HEK293 (cell line): ENCODE data around the gene PSMC1.

Experiments
- CTCF ChIA-PET: fragments of 350-600 bp; formaldehyde crosslinking; extraction: SDS; loops from one replicate; lab custom pipeline; 2021; ENCODE audit warnings: antibody characterized with exemption; lab: Yijun Ruan, JAX
- POLR2A ChIA-PET: fragments of 300-600 bp; formaldehyde crosslinking; extraction: SDS; loops from one replicate; lab custom pipeline; 2020; ENCODE audit warnings: antibody characterized with exemption, inconsistent platforms; lab: Yijun Ruan, JAX
- H3K27ac ChIP-seq: fragments of 200-500 bp; sonication (Bioruptor generic); 2 replicates; pipeline ENCODE4 v1.5.1; 2014; ENCODE audit warnings: low read depth, low read length, control low read depth, inconsistent platforms; ENCODE audit errors: extremely low read depth
- H3K36me3 ChIP-seq, 2 experiments: fragments of 200-500 bp in 1 of 2; sonication (Bioruptor generic) in 1 of 2; 1 replicate in 1 of 2; 2 replicates in 1 of 2; pipeline ENCODE4 v1.5.1; 2014 to 2017; ENCODE audit warnings: inconsistent platforms in 2 of 2, low read length in 2 of 2; ENCODE audit not compliant: control insufficient read depth in 2 of 2, insufficient read depth in 1 of 2
- H3K4me1 ChIP-seq: fragments of 200-500 bp; sonication (Bioruptor generic); 2 replicates; pipeline ENCODE4 v1.5.1; 2014; ENCODE audit warnings: mild to moderate bottlenecking, low read length, inconsistent platforms; ENCODE audit not compliant: control insufficient read depth, insufficient read depth
- H3K4me3 ChIP-seq: 2 replicates; pipeline ENCODE4 v1.5.1; 2011; ENCODE audit warnings: low read depth, mild to moderate bottlenecking, control low read depth, low read length, moderate library complexity
- H3K9me3 ChIP-seq: fragments of 200-500 bp; sonication (Bioruptor generic); 2 replicates; pipeline ENCODE4 v1.5.1; 2014; ENCODE audit warnings: low read depth, low read length, inconsistent platforms; ENCODE audit not compliant: control insufficient read depth, insufficient read depth
- HOXC10 ChIP-seq: sonication (generic); formaldehyde crosslinking; IDR thresholded peaks from 2 replicates; pipeline ENCODE4 v1.8.1; 2023; ENCODE audit warnings: mild to moderate bottlenecking, missing genetic modification reagents
- MEIS1 ChIP-seq: sonication (generic); formaldehyde crosslinking; IDR thresholded peaks from 2 replicates; pipeline ENCODE4 v1.8.1; 2022; ENCODE audit warnings: missing genetic modification reagents, mild to moderate bottlenecking, borderline replicate concordance
- SALL2 ChIP-seq: fragments of 450-650 bp; formaldehyde crosslinking; IDR thresholded peaks from 2 replicates; pipeline ENCODE4 v1.5.0; 2017; ENCODE audit warnings: missing biosample characterization, mild to moderate bottlenecking, missing genetic modification characterization, borderline replicate concordance
- YY2 ChIP-seq: fragments of 450-650 bp; formaldehyde crosslinking; IDR thresholded peaks from 2 replicates; pipeline ENCODE4 v1.5.1; 2016; ENCODE audit warnings: missing biosample characterization, missing genetic modification characterization
- ZBTB21 ChIP-seq: fragments of 450-650 bp; formaldehyde crosslinking; IDR thresholded peaks from 2 replicates; pipeline ENCODE4 v1.5.1; 2017; ENCODE audit warnings: missing biosample characterization, missing genetic modification characterization
- ZFP37 ChIP-seq: fragments of 450-650 bp; formaldehyde crosslinking; IDR thresholded peaks from 2 replicates; pipeline ENCODE4 v1.5.1; 2016; ENCODE audit warnings: missing biosample characterization, missing genetic modification characterization
- ZNF146 ChIP-seq: fragments of 450-650 bp; formaldehyde crosslinking; IDR thresholded peaks from 2 replicates; pipeline ENCODE4 v1.5.1; 2016; ENCODE audit warnings: missing biosample characterization, missing genetic modification characterization
- ZNF155 ChIP-seq: fragments of 450-650 bp; formaldehyde crosslinking; IDR thresholded peaks from 2 replicates; pipeline ENCODE4 v1.5.1; 2016; ENCODE audit warnings: missing biosample characterization, missing genetic modification characterization
- ZNF169 ChIP-seq: fragments of 450-650 bp; formaldehyde crosslinking; IDR thresholded peaks from 2 replicates; pipeline ENCODE4 v1.5.1; 2016; ENCODE audit warnings: missing biosample characterization, missing genetic modification characterization
- ZNF211 ChIP-seq: fragments of 450-650 bp; formaldehyde crosslinking; IDR thresholded peaks from 2 replicates; pipeline ENCODE4 v1.5.1; 2016; ENCODE audit warnings: low read depth, missing biosample characterization, missing genetic modification characterization
- ZNF600 ChIP-seq: fragments of 450-650 bp; formaldehyde crosslinking; IDR thresholded peaks from 2 replicates; pipeline ENCODE4 v1.5.1; 2016; ENCODE audit warnings: missing biosample characterization, missing genetic modification characterization
- ZNF785 ChIP-seq: fragments of 450-650 bp; formaldehyde crosslinking; IDR thresholded peaks from 2 replicates; pipeline ENCODE4 v1.5.1; 2016; ENCODE audit warnings: missing biosample characterization, missing genetic modification characterization
- TF ChIP-seq, protein P1 (sequence below): fragments of 450-650 bp; IDR thresholded peaks from 2 replicates; pipeline ENCODE4 v1.5.1; 2018; ENCODE audit warnings: missing biosample characterization, mild to moderate bottlenecking, missing genetic modification characterization
- TF ChIP-seq, protein P2 (sequence below): sonication (generic); formaldehyde crosslinking; IDR thresholded peaks from 2 replicates; pipeline ENCODE4 v1.8.1; 2022; ENCODE audit warnings: mild to moderate bottlenecking, moderate library complexity, missing genetic modification reagents
- TF ChIP-seq, protein P3 (sequence below): fragments of 450-650 bp; formaldehyde crosslinking; IDR thresholded peaks from 2 replicates; pipeline ENCODE4 v1.5.1; 2016; ENCODE audit warnings: missing biosample characterization, missing genetic modification characterization
- TF ChIP-seq, protein P4 (sequence below): fragments of 450-650 bp; formaldehyde crosslinking; IDR thresholded peaks from 2 replicates; pipeline ENCODE4 v1.5.1; 2017; ENCODE audit warnings: missing biosample characterization, missing genetic modification characterization
- TF ChIP-seq, protein P5 (sequence below): fragments of 450-650 bp; formaldehyde crosslinking; IDR thresholded peaks from 2 replicates; pipeline ENCODE4 v1.5.1; 2016; ENCODE audit warnings: missing biosample characterization, missing genetic modification characterization

PSMC1 gene

DNA sequence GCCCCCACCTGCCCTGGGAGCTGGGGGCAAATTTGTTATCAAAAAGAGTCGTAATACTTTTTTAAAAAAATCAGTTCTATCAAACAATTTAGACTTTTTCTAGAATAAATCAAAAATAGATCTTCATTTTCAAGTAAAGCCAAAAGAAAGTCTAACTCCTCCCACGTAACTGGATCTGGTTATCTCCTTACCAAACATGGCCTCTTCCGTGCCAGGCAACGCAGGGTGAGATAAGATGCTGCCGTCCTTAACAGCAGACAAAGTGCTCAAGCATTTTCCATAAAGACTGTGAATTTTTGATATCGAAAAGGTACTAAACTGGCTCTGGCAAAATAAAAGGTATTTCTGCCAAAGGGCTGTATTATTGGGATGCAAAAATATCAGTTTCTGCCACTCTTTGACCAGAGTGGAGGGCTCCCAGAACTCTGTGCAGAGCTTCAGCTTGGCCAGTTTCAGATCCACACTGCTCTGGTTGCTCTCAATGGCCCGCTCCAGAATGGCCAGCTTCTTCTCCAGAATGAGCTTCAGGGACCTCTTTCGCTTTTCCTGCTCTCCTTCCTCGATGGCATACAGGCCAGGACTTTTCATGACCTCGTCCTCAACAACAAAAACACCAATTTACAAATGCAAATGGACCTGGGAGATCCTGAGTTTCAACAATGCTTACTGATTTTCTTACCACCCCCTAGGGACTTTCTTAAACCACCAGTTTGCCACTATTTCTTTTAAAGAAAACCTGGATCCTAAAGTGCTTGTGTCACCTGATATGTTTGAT lies 46.4 kb downstream of the PSMC1 start:
- Histone ChIP-seq H3K9me3 (no peaks in the 10 kb centered on the region), H3K27ac (no peak overlapping the region), H3K4me1 (no peaks in the 10 kb centered on the region), H3K36me3 (peaks cover 15 to 77% of the 10 kb centered on the region in 2 experiments; a peak in 2 of 3 replicates), H3K4me3 (no peak overlapping the region)
- TF ChIP-seq, protein P1, sequence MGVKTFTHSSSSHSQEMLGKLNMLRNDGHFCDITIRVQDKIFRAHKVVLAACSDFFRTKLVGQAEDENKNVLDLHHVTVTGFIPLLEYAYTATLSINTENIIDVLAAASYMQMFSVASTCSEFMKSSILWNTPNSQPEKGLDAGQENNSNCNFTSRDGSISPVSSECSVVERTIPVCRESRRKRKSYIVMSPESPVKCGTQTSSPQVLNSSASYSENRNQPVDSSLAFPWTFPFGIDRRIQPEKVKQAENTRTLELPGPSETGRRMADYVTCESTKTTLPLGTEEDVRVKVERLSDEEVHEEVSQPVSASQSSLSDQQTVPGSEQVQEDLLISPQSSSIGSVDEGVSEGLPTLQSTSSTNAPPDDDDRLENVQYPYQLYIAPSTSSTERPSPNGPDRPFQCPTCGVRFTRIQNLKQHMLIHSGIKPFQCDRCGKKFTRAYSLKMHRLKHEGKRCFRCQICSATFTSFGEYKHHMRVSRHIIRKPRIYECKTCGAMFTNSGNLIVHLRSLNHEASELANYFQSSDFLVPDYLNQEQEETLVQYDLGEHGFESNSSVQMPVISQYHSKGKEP (tag by site-specific recombination), result no peak
- TF ChIP-seq, protein P2, sequence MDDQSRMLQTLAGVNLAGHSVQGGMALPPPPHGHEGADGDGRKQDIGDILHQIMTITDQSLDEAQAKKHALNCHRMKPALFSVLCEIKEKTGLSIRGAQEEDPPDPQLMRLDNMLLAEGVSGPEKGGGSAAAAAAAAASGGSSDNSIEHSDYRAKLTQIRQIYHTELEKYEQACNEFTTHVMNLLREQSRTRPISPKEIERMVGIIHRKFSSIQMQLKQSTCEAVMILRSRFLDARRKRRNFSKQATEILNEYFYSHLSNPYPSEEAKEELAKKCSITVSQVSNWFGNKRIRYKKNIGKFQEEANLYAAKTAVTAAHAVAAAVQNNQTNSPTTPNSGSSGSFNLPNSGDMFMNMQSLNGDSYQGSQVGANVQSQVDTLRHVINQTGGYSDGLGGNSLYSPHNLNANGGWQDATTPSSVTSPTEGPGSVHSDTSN (CRISPR knock-in tag), result no peak
- TF ChIP-seq ZNF211 (tag by site-specific recombination) (no peak), ZBTB21 (tag by site-specific recombination) (no peak), ZNF169 (no peak), YY2 (tag by site-specific recombination) (no peak), ZNF155 (tag by site-specific recombination) (no peak)
- TF ChIP-seq, protein P3, sequence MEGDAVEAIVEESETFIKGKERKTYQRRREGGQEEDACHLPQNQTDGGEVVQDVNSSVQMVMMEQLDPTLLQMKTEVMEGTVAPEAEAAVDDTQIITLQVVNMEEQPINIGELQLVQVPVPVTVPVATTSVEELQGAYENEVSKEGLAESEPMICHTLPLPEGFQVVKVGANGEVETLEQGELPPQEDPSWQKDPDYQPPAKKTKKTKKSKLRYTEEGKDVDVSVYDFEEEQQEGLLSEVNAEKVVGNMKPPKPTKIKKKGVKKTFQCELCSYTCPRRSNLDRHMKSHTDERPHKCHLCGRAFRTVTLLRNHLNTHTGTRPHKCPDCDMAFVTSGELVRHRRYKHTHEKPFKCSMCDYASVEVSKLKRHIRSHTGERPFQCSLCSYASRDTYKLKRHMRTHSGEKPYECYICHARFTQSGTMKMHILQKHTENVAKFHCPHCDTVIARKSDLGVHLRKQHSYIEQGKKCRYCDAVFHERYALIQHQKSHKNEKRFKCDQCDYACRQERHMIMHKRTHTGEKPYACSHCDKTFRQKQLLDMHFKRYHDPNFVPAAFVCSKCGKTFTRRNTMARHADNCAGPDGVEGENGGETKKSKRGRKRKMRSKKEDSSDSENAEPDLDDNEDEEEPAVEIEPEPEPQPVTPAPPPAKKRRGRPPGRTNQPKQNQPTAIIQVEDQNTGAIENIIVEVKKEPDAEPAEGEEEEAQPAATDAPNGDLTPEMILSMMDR, result no peak
- TF ChIP-seq, protein P4, sequence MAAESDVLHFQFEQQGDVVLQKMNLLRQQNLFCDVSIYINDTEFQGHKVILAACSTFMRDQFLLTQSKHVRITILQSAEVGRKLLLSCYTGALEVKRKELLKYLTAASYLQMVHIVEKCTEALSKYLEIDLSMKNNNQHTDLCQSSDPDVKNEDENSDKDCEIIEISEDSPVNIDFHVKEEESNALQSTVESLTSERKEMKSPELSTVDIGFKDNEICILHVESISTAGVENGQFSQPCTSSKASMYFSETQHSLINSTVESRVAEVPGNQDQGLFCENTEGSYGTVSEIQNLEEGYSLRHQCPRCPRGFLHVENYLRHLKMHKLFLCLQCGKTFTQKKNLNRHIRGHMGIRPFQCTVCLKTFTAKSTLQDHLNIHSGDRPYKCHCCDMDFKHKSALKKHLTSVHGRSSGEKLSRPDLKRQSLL (tag by site-specific recombination), result no peak
- ChIA-PET POLR2A (no interaction called here), CTCF (interaction anchor here (0.6 to 3.3 kb wide), 4 partner anchors 15 to 456 kb away, joined by 4 to 28 read pairs (median 10); no protein-coding TSS in a partner anchor)

DNA sequence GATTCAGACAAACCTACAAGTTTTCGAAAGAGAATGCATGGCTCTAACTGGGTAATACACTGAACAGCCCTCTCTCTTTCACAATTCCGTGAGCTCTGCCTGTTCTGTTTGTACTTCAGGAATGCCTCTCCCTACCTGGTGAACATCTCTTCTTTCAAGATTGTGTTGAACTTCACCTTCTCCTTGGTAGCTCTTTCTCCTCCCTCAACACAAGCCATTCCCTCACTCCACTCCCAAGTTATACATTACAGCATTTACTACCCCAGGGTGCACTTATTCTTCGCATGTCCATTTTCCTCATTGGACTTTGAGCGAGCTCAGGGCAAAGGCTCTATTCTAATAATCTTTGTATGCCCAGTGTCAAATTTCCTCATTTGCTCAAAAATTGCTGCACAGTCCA lies 47.1 kb downstream of the PSMC1 start:
- no peak overlapping the region for H3K27ac ChIP-seq
- no peaks in the 10 kb centered on the region for H3K9me3 ChIP-seq
- TF ChIP-seq, protein P5, sequence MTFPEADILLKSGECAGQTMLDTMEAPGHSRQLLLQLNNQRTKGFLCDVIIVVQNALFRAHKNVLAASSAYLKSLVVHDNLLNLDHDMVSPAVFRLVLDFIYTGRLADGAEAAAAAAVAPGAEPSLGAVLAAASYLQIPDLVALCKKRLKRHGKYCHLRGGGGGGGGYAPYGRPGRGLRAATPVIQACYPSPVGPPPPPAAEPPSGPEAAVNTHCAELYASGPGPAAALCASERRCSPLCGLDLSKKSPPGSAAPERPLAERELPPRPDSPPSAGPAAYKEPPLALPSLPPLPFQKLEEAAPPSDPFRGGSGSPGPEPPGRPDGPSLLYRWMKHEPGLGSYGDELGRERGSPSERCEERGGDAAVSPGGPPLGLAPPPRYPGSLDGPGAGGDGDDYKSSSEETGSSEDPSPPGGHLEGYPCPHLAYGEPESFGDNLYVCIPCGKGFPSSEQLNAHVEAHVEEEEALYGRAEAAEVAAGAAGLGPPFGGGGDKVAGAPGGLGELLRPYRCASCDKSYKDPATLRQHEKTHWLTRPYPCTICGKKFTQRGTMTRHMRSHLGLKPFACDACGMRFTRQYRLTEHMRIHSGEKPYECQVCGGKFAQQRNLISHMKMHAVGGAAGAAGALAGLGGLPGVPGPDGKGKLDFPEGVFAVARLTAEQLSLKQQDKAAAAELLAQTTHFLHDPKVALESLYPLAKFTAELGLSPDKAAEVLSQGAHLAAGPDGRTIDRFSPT, result no peak
- TF ChIP-seq ZNF146 (tag by site-specific recombination) (no peak), ZNF785 (tag by site-specific recombination) (no peak), SALL2 (no peak), HOXC10 (no peak), ZNF600 (tag by site-specific recombination) (no peak), ZFP37 (tag by site-specific recombination) (no peak), MEIS1 (CRISPR knock-in tag) (no peak)
- TF ChIP-seq, protein P3, result no peak
- TF ChIP-seq, all 188 proteins: peak for 0
- no peak overlapping the region for H3K4me3 ChIP-seq
- ChIA-PET POLR2A (no interaction called here), CTCF (interaction anchor here (0.6 to 3.3 kb wide), 4 partner anchors 11 to 455 kb away, joined by 3 to 28 read pairs (median 10); no protein-coding TSS in a partner anchor)
- H3K4me1 ChIP-seq, result no peaks in the 10 kb centered on the region
- H3K36me3 ChIP-seq, result peaks cover 14 to 77% of the 10 kb centered on the region in 2 experiments; a peak in 2 of 3 replicates
